Fibroblast of the aortic adventitia (primary cell): ENCODE results near the gene LMNTD2. TPM values are rescaled to one million over a fixed set of nuclear protein-coding genes. Genes with fewer than 3 reads are reported as not detected.

Experiments used
- DNase-seq: peaks from one replicate; pipeline ENCODE4 v3.0.0-alpha.2; 2010; ENCODE audit warnings: low read depth
- H3K4me3 ChIP-seq: 2 replicates; pipeline ENCODE4 v1.5.1; 2011; ENCODE audit warnings: low read depth, mild to moderate bottlenecking, control low read depth, low read length, moderate library complexity
- CTCF ChIP-seq: IDR thresholded peaks from 2 replicates; pipeline ENCODE4 v1.5.1; 2011; ENCODE audit warnings: mild to moderate bottlenecking, low read length, control low read depth, inconsistent platforms; ENCODE audit not compliant: insufficient read depth
- total RNA-seq: library from RNA; depleted of rRNA; stranded (reverse); fragments of >200 nt; gene quantifications from 2 replicates; pipeline ENCODE4 v1.2.3, GENCODE V29; 2012; ENCODE audit warnings: low replicate concordance

LMNTD2 gene
- total RNA-seq, 1 donor: 0.36 TPM

GRCh38 chr11:561148-562003 is 838 bp upstream of the LMNTD2 start:
- TF ChIP-seq CTCF: no peak
- peak overlapping the region; percentile 69 for H3K4me3 ChIP-seq
- no peak for DNase-seq

GRCh38 chr11:559712-560304 is 730 bp downstream of the LMNTD2 start:
- H3K4me3 ChIP-seq: no peak overlapping the region
- no peak for DNase-seq
- TF ChIP-seq CTCF: no peak

GRCh38 chr11:559020-559620 is 1.4 kb downstream of the LMNTD2 start:
- DNase-seq: no peak
- no peak overlapping the region for H3K4me3 ChIP-seq
- TF ChIP-seq CTCF: no peak

- no peak overlapping the region for H3K4me3 ChIP-seq
- no peak for DNase-seq
- no peak for TF ChIP-seq CTCF
These were observed 2.0 kb downstream of the LMNTD2 start for GRCh38 chr11:558503-558902.

GRCh38 chr11:557328-558132 is 3.0 kb downstream of the LMNTD2 start:
- DNase-seq: no peak
- no peak for TF ChIP-seq CTCF
- H3K4me3 ChIP-seq: no peak overlapping the region

GRCh38 chr11:556662-557256 is 3.8 kb downstream of the LMNTD2 start:
- H3K4me3 ChIP-seq: no peak overlapping the region
- DNase-seq: no peak
- no peak for TF ChIP-seq CTCF
